Gastroesophageal sphincter (tissue), 4 donors: ENCODE results near the gene PLAC9. TPM values are rescaled to one million over a fixed set of nuclear protein-coding genes. Genes with fewer than 3 reads are reported as not detected.
A peak's percentile ranks its signal among the peaks of the same experiment; 100 is the strongest.

ENCODE experiments used
- ATAC-seq: fragments of 150-250 bp; one replicate; pipeline ENCODE4 v1.9.1; 2016; ENCODE audit warnings: mild to moderate bottlenecking, moderate library complexity
- H3K27ac ChIP-seq, 4 donors: fragments of 200-600 bp; sonication (generic) in 3 of 4; 1 replicate in 3 of 4; 2 replicates in 1 of 4; pipeline ENCODE4 v1.5.1; 2016 to 2019
- H3K27me3 ChIP-seq: fragments of 200-600 bp; sonication (generic); one replicate; pipeline ENCODE4 v1.5.1; 2019
- H3K36me3 ChIP-seq, 2 donors: fragments of 200-600 bp; sonication (generic); one replicate each; pipeline ENCODE4 v1.5.1; 2019; ENCODE audit warnings: control low read depth in 1 of 2
- H3K4me1 ChIP-seq, 3 donors: fragments of 200-600 bp; sonication (generic); 1 replicate in 2 of 3; 2 replicates in 1 of 3; pipeline ENCODE4 v1.5.1; 2016 to 2019; ENCODE audit warnings: control low read depth in 2 of 3
- H3K4me3 ChIP-seq, 2 donors: fragments of 200-600 bp; sonication (generic); one replicate each; pipeline ENCODE4 v1.5.1; 2019; ENCODE audit warnings: mild to moderate bottlenecking in 1 of 2, moderate library complexity in 1 of 2
- H3K9me3 ChIP-seq, 3 donors: fragments of 200-600 bp; sonication (generic); one replicate each; pipeline ENCODE4 v1.5.1; 2017 to 2019; ENCODE audit warnings: control low read depth in 2 of 3
- CTCF ChIP-seq, 4 experiments: fragments of 200-600 bp in 2 of 4; fragments of 450-650 bp in 2 of 4; sonication (generic) in 1 of 4; IDR thresholded peaks; one replicate each; pipeline ENCODE4 v1.5.1; 2017 to 2019; ENCODE audit warnings: antibody characterized with exemption in 4 of 4, mild to moderate bottlenecking in 2 of 4, moderate library complexity in 2 of 4
- EP300 ChIP-seq: sonication (generic); formaldehyde crosslinking; IDR thresholded peaks from one replicate; pipeline ENCODE4 v1.6.1; 2017; ENCODE audit warnings: antibody characterized with exemption, mild to moderate bottlenecking
- POLR2A ChIP-seq, 2 donors: fragments of 450-650 bp; IDR thresholded peaks; one replicate each; pipeline ENCODE4 v1.6.1; 2017; ENCODE audit warnings: antibody characterized with exemption in 2 of 2, mild to moderate bottlenecking in 2 of 2, moderate library complexity in 1 of 2
- POLR2AphosphoS5 ChIP-seq: sonication (generic); formaldehyde crosslinking; IDR thresholded peaks from one replicate; pipeline ENCODE4 v1.6.1; 2017; ENCODE audit warnings: antibody characterized with exemption
- WGBS, 2 donors: methylation state at CpG; one replicate each; pipeline ENCODE4 v1.1.5; 2018; ENCODE audit warnings: low coverage in 1 of 2; 5-methylcytosine and 5-hydroxymethylcytosine counted together
- total RNA-seq, 4 donors: library from RNA; depleted of rRNA; stranded (reverse); fragments of >200 nt; gene quantifications; one replicate each; pipeline ENCODE4 v1.1.0, GENCODE V29; 2016

Gene PLAC9
- total RNA-seq, 4 donors from 2014 or later, result 21.0 to 34.9 (median 28.9) TPM

GRCh38 chr10:80153460-80153859 is 20.9 kb downstream of the PLAC9 start:
- Histone ChIP-seq H3K27ac (peak overlapping the region in 2 of 4 donors; percentile 75 to 78), H3K9me3 (peaks cover 0 to 18% (median 0%) of the 10 kb centered on the region in 3 donors), H3K27me3 (no peaks in the 10 kb centered on the region), H3K4me3 (no peak overlapping the region), H3K36me3 (peaks cover 0 to 98% of the 10 kb centered on the region in 2 donors), H3K4me1 (peaks cover 4 to 44% (median 25%) of the 10 kb centered on the region in 3 donors)
- 67% methylated on average over 1 of the region's 3 CpGs; no CpG with 5 or more reads in 1 of the 2 donors for WGBS, 2 donors
- TF ChIP-seq POLR2A (IDR thresholded peaks at IDR 0.05), result no peak
- no peak for TF ChIP-seq EP300
- no peak for TF ChIP-seq CTCF (IDR thresholded peaks at IDR 0.05)
- TF ChIP-seq POLR2AphosphoS5, result no peak
- ATAC-seq, result no peak

GRCh38 chr10:80154626-80154977 is 22.1 kb downstream of the PLAC9 start:
- H3K27me3 ChIP-seq, result no peaks in the 10 kb centered on the region
- H3K36me3 ChIP-seq, result peaks cover 0 to 87% of the 10 kb centered on the region in 2 donors
- 80 to 86% methylated on average over 1 to 5 of the region's 5 CpGs for WGBS, 2 donors

GRCh38 chr10:80154978-80155695 is 22.6 kb downstream of the PLAC9 start:
- peaks cover 4 to 60% (median 40%) of the 10 kb centered on the region in 3 donors for H3K4me1 ChIP-seq
- 20 to 28% methylated on average over 7 to 8 of the region's 10 CpGs for WGBS, 2 donors
- H3K9me3 ChIP-seq, result peaks cover 0 to 1% (median 0%) of the 10 kb centered on the region in 3 donors
- peaks cover 0 to 85% of the 10 kb centered on the region in 2 donors for H3K36me3 ChIP-seq
- peak overlapping the region; percentile 58 to 89 (median 76) for H3K27ac ChIP-seq
- no peak overlapping the region for H3K4me3 ChIP-seq
- peak; percentile 55 for ATAC-seq
- H3K27me3 ChIP-seq, result no peaks in the 10 kb centered on the region
- TF ChIP-seq POLR2AphosphoS5, result peak; percentile 64
- no peak for TF ChIP-seq POLR2A (IDR thresholded peaks at IDR 0.05)
- no peak for TF ChIP-seq EP300
- TF ChIP-seq CTCF (IDR thresholded peaks at IDR 0.05), result no peak

More at GRCh38 chr10:80154626-80154977, 22.1 kb downstream of the PLAC9 start:
- peaks cover 0 to 7% (median 0%) of the 10 kb centered on the region in 3 donors for H3K9me3 ChIP-seq
- peaks cover 4 to 55% (median 36%) of the 10 kb centered on the region in 3 donors for H3K4me1 ChIP-seq
- TF ChIP-seq CTCF (IDR thresholded peaks at IDR 0.05), result no peak
- no peak for TF ChIP-seq POLR2A (IDR thresholded peaks at IDR 0.05)
- TF ChIP-seq EP300, result no peak
- TF ChIP-seq POLR2AphosphoS5, result no peak
- ATAC-seq, result no peak
- H3K4me3 ChIP-seq, result no peak overlapping the region
- H3K27ac ChIP-seq, result peak overlapping the region in 3 of 4 donors; percentile 75 to 89 (median 78)

- Histone ChIP-seq H3K27ac (peak overlapping the region; percentile 58 to 89 (median 76)), H3K4me3 (no peak overlapping the region), H3K9me3 (no peaks in the 10 kb centered on the region), H3K36me3 (peaks cover 0 to 83% of the 10 kb centered on the region in 2 donors), H3K27me3 (no peaks in the 10 kb centered on the region), H3K4me1 (peaks cover 4 to 67% (median 40%) of the 10 kb centered on the region in 3 donors)
- TF ChIP-seq POLR2A (IDR thresholded peaks at IDR 0.05) (no peak), CTCF (IDR thresholded peaks at IDR 0.05) (no peak), POLR2AphosphoS5 (no peak)
- no peak for ATAC-seq
- 55 to 77% methylated on average over 3 to 4 of the region's 8 CpGs for WGBS, 2 donors
Measured at GRCh38 chr10:80155696-80156215, 23.2 kb downstream of the PLAC9 start.

GRCh38 chr10:80156216-80156615 is 23.7 kb downstream of the PLAC9 start:
- Histone ChIP-seq H3K4me1 (peaks cover 4 to 71% (median 40%) of the 10 kb centered on the region in 3 donors), H3K4me3 (no peak overlapping the region), H3K9me3 (no peaks in the 10 kb centered on the region), H3K27ac (peak overlapping the region; percentile 58 to 89 (median 76)), H3K36me3 (peaks cover 0 to 83% of the 10 kb centered on the region in 2 donors), H3K27me3 (no peaks in the 10 kb centered on the region)
- WGBS, 2 donors, result 88 to 100% methylated on average over 3 to 5 of the region's 5 CpGs
- ATAC-seq, result no peak
- TF ChIP-seq POLR2A (IDR thresholded peaks at IDR 0.05) (no peak), CTCF (IDR thresholded peaks at IDR 0.05) (no peak), EP300 (no peak), POLR2AphosphoS5 (no peak)
